HG03432 (cell line): ENCODE results near the gene SV2C.

Experiments used
- ATAC-seq: cut with Tn5 transposase; IDR thresholded peaks from one replicate; pipeline ENCODE4 v1.9.1; 2021; ENCODE audit warnings: mild to moderate bottlenecking, moderate library complexity; ENCODE audit not compliant: unreplicated experiment

SV2C gene

GRCh38 chr5:76163111-76163628 is 80.0 kb downstream of the SV2C start:
- ATAC-seq, result no peak

GRCh38 chr5:76165029-76165428 is 81.8 kb downstream of the SV2C start:
- no peak for ATAC-seq

GRCh38 chr5:76165711-76166374 is 82.7 kb downstream of the SV2C start:
- ATAC-seq, result no peak

- no peak for ATAC-seq
Observed at GRCh38 chr5:76166886-76167576, 83.8 kb downstream of the SV2C start.

- ATAC-seq, result no peak
Observed at GRCh38 chr5:76169146-76169905, 86.1 kb downstream of the SV2C start.

GRCh38 chr5:76174101-76174500 is 90.9 kb downstream of the SV2C start:
- no peak for ATAC-seq

- peak; percentile 55 for ATAC-seq
Observed at GRCh38 chr5:76175051-76175666, 92.0 kb downstream of the SV2C start.

GRCh38 chr5:76175821-76176403 is 92.7 kb downstream of the SV2C start:
- ATAC-seq, result peak; percentile 77

- ATAC-seq, result no peak
Observed at GRCh38 chr5:76177978-76178377, 94.8 kb downstream of the SV2C start.

GRCh38 chr5:76178913-76179312 is 95.7 kb downstream of the SV2C start:
- no peak for ATAC-seq

GRCh38 chr5:76180814-76181805 is 97.9 kb downstream of the SV2C start:
- ATAC-seq, result peak; percentile 94

- ATAC-seq, result no peak
Observed at GRCh38 chr5:76187386-76187785, 104.2 kb downstream of the SV2C start.

GRCh38 chr5:76190356-76190755 is 107.2 kb downstream of the SV2C start:
- no peak for ATAC-seq

- no peak for ATAC-seq
Observed at GRCh38 chr5:76192837-76193236, 109.7 kb downstream of the SV2C start.

- no peak for ATAC-seq
Observed at GRCh38 chr5:76193635-76194034, 110.5 kb downstream of the SV2C start.

- no peak for ATAC-seq
Observed at GRCh38 chr5:76194340-76194739, 111.2 kb downstream of the SV2C start.

- no peak for ATAC-seq
Observed at GRCh38 chr5:76196457-76196856, 113.3 kb downstream of the SV2C start.

- no peak for ATAC-seq
Observed at GRCh38 chr5:76196886-76197489, 113.8 kb downstream of the SV2C start.

GRCh38 chr5:76197726-76198125 is 114.5 kb downstream of the SV2C start:
- ATAC-seq, result no peak
